GM12878 (cell line): ENCODE measurements around the gene GABARAPL2.

Source experiments
- CREM ChIP-seq: IDR thresholded peaks from 2 replicates; pipeline ENCODE4 v1.6.1; 2014; ENCODE audit warnings: antibody characterized with exemption, low read depth
- EED ChIP-seq: sonication (generic); IDR thresholded peaks from 2 replicates; pipeline ENCODE4 v1.6.1; 2016; ENCODE audit warnings: antibody characterized with exemption, low read depth
- GATAD2B ChIP-seq: fragments of 450-650 bp; conservative IDR thresholded peaks from 2 replicates; pipeline ENCODE4 v1.6.1; 2017; ENCODE audit warnings: low read depth, mild to moderate bottlenecking, moderate library complexity
- KDM1A ChIP-seq: fragments of 200-600 bp; sonication (generic); IDR thresholded peaks from 2 replicates; pipeline ENCODE4 v1.6.1; 2016; ENCODE audit warnings: borderline replicate concordance
- NFYB ChIP-seq: IDR thresholded peaks from 2 replicates; pipeline ENCODE4 v1.6.1; 2011; ENCODE audit warnings: low read depth, mild to moderate bottlenecking, low read length, improper control_type of control experiment, moderate library complexity; ENCODE audit not compliant: insufficient read depth
- POLR2AphosphoS5 ChIP-seq: IDR thresholded peaks from 2 replicates; pipeline ENCODE4 v1.6.1; 2011; ENCODE audit warnings: mild to moderate bottlenecking, low read length, inconsistent platforms
- RELA ChIP-seq: fragments of 450-650 bp; IDR thresholded peaks from 2 replicates; pipeline ENCODE4 v1.8.0; 2014; ENCODE audit warnings: borderline replicate concordance; ENCODE audit not compliant: partially characterized antibody
- RELB ChIP-seq: fragments of 450-650 bp; IDR thresholded peaks from 2 replicates; pipeline ENCODE4 v1.6.1; 2017; ENCODE audit warnings: low read depth, mild to moderate bottlenecking, moderate library complexity
- REST ChIP-seq: IDR thresholded peaks from 2 replicates; pipeline ENCODE4 v1.6.1; 2012; ENCODE audit warnings: mild to moderate bottlenecking, low read depth, low read length
- SIX5 ChIP-seq: IDR thresholded peaks from 2 replicates; pipeline ENCODE4 v1.6.1; 2011; ENCODE audit warnings: mild to moderate bottlenecking, low read depth, low read length, moderate library complexity; ENCODE audit not compliant: severe bottlenecking
- SKIL ChIP-seq: fragments of 450-650 bp; IDR thresholded peaks from 2 replicates; pipeline ENCODE4 v1.6.1; 2017; ENCODE audit warnings: mild to moderate bottlenecking, low read depth, inconsistent platforms; ENCODE audit not compliant: poor library complexity, severe bottlenecking
- ZSCAN29 ChIP-seq: fragments of 450-650 bp; IDR thresholded peaks from 2 replicates; pipeline ENCODE4 v1.6.1; 2017; ENCODE audit warnings: mild to moderate bottlenecking, moderate library complexity
- TF ChIP-seq, protein P1 (sequence below), 3 experiments: IDR thresholded peaks in 2 of 3; conservative IDR thresholded peaks in 1 of 3; 2 replicates each; pipeline ENCODE4 v1.5.1; 2011; ENCODE audit warnings: low read depth in 3 of 3, low read length in 3 of 3, mild to moderate bottlenecking in 3 of 3, control low read depth in 2 of 3, moderate library complexity in 2 of 3, inconsistent platforms in 1 of 3, mixed read lengths in 1 of 3; ENCODE audit not compliant: control insufficient read depth in 2 of 3, insufficient read depth in 1 of 3; ENCODE audit errors: extremely low read depth in 1 of 3

DNA sequence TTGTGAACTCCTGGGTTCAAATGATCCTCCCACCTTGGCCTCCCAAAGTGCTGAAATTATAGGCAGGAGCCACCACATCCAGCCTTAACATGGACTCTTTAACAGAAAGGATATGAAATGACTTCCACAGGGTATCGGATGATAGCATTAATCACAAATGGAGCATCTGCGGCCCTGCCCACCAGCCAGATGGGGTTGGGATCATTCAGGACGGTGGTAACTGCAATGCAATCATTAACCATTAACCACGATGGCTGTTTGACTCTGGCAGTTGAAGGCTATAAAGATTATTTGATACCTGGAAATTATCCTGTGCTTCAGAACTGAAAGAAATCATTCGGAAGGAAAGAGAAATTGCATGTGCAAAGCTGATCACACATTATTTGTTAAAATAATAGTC lies 24.9 kb upstream of the GABARAPL2 start:
- TF ChIP-seq SKIL = no peak
- no peak for TF ChIP-seq KDM1A
- no peak for TF ChIP-seq REST
- TF ChIP-seq, protein P1, sequence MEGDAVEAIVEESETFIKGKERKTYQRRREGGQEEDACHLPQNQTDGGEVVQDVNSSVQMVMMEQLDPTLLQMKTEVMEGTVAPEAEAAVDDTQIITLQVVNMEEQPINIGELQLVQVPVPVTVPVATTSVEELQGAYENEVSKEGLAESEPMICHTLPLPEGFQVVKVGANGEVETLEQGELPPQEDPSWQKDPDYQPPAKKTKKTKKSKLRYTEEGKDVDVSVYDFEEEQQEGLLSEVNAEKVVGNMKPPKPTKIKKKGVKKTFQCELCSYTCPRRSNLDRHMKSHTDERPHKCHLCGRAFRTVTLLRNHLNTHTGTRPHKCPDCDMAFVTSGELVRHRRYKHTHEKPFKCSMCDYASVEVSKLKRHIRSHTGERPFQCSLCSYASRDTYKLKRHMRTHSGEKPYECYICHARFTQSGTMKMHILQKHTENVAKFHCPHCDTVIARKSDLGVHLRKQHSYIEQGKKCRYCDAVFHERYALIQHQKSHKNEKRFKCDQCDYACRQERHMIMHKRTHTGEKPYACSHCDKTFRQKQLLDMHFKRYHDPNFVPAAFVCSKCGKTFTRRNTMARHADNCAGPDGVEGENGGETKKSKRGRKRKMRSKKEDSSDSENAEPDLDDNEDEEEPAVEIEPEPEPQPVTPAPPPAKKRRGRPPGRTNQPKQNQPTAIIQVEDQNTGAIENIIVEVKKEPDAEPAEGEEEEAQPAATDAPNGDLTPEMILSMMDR (IDR thresholded peaks at IDR 0.05 in 2 of 3, conservative IDR thresholded peaks at IDR 0.05 in 1 of 3; ENCODE audit: control insufficient read depth in 2 of 3, extremely low read depth in 1 of 3, insufficient read depth in 1 of 3, low read depth in 3 of 3, low read length in 3 of 3) = no peak
- TF ChIP-seq RELB = no peak
- TF ChIP-seq RELA = no peak
- no peak for TF ChIP-seq CREM
- TF ChIP-seq POLR2AphosphoS5 = no peak
- TF ChIP-seq NFYB = no peak
- no peak for TF ChIP-seq GATAD2B
- TF ChIP-seq SIX5 = no peak
- TF ChIP-seq ZSCAN29 = no peak
- no peak for TF ChIP-seq EED
